Left forelimb (tissue), 1 donor: ENCODE data around the gene GLP2R.

Experiments
- DNase-seq: peaks from one replicate; pipeline ENCODE4 v3.0.0-alpha.2; 2018; ENCODE audit warnings: low spot score

GLP2R gene

DNA sequence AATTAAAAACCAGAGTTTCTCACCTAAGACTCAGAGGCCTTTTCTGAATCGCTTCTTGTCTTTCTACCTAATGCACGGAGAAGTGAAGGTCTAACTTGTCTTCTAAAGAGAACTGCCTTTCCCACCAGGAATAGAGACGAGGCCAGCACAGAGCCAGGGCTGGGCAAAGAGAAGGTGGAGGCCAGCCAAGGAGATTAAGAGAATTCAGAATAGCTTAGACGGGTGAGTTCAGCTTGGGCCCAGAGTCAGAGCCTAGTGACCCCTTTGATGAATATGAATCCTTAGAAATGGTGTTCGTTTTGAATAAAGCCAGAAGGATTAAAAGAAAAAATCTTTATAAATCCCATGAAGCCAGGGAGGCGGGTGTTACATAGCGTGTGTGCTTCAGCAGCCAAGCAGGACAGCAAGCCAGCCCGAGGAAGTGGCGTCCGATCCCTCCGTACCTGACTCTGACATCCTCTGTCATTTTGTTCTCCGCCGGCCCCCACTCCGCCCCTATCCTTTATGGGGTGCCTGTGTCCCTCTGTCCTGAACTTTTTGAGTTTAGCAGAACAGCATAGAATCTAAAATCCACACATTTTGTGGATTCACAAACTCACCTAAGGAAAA lies 11.3 kb upstream of the GLP2R start:
- no peak for DNase-seq

DNA sequence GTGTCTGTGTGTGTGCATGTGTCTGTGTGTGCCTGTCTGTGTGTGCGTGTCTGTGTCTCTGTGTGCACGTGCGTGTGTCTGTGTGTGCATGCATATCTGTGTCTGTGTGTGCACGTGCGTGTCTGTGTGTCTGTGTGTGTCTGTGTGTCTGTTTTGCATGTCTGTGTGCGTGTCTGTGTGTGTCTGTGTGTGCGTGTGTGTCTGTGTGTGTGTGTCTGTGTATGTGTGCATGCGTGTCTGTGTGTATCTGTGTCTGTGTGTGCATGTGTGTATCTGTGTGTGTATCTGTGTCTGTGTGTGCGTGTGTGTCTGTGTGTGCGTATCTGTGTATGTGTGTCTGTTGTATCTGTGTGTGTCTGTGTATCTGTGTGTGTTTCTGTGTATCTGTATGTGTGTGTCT lies 9.3 kb upstream of the GLP2R start:
- DNase-seq = no peak

DNA sequence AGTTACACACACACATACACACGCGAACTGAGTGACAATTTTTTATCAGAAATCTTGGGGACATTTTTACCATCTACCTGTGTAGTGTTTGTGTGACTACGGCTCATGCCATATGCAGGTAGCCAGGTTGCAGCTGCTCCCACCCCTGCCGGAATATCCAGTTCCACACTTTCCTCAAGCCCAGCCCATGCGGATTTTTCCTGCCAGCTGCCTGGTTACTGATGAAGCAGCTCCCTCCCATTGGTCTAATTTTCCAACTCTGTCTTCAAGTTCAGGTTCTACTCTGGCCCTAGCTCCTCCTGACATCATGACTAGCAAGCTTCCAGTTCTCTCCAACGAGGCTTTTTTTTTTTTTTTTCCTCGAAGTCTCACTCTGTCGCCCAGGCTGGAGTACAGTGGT lies 8.6 kb upstream of the GLP2R start:
- DNase-seq = no peak

DNA sequence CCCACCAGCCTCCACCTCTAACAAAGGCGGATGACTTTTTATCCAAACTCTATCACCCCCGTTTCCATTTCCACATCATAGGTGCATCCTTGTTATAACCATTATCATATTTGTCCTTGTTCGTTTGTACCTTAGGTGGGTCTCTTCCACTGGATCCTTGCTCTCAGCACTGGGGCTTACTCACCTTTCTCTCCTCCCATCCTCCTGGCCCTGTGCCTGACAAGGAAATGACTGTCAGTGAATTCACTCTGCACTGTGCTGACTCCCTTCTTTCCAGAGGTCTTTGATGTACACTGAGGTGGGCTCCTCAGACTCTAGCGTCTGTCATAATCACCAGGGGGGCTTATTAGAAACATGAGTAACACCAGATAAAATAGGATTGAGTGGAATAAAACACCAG lies 7.0 kb upstream of the GLP2R start:
- no peak for DNase-seq

DNA sequence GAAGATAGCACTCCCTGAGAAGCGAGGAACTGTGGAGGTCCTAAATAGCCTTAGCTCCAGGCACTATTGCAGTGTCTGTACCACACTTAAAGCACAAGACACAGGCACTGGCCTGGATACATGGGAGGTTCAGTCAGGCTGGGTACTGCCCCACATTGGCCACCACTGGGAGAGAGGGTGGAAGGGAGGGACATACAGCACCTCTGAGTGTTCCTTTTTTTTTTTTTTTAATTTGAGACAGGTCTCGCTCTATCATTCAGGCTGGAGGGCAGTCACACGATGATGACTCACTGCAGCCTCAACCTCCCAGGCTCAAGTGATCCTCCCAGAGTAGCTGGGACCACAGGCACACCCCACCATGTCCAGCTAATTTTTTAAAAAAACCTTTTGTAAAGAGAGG lies 5.3 kb upstream of the GLP2R start:
- no peak for DNase-seq

DNA sequence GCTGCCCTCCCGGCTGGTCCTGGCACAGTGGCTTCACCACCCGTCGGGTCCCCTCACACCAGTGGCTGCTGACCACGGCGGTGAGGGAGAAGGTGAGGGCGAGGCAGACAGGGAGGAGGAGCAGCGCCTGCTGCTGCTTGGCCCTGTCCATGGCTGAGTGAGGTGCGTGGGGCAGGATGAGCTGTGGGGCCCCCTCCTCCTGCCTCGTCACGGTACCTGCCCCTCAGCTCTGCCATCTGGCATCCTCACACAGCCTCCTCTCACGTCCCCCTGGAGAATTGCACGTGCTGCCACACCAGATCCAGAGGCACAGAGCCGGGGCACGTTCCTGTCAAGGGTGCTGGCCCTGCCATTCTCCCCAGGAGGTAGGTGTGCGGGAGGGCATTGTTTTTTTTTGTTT lies 3.8 kb upstream of the GLP2R start, which contains the start of gene GSG1L2:
GSG1L2 (minus strand) TSS at position 159 of the 400 bp plus-strand sequence; CDS start at position 151, 8 bp downstream.
- no peak for DNase-seq

DNA sequence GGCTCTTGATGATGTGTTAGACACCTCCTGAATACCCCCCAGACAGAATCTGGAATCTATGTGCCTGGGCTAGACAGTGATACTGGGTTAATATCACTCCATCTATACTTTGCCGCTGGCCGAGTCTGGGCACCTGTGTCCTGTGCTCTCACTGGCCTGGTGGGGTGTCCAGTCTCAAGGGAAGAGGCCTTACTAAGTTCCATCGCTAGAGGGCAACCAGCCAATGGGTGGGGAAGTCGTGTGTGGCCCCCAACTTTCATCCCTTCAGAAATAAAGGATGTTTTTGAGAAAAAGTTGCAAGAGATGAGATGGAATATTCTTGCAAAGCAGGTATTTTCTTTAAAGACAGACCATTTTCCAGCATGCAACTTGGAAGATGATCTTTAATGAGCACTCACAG lies 1.6 kb upstream of the GLP2R start:
- no peak for DNase-seq

DNA sequence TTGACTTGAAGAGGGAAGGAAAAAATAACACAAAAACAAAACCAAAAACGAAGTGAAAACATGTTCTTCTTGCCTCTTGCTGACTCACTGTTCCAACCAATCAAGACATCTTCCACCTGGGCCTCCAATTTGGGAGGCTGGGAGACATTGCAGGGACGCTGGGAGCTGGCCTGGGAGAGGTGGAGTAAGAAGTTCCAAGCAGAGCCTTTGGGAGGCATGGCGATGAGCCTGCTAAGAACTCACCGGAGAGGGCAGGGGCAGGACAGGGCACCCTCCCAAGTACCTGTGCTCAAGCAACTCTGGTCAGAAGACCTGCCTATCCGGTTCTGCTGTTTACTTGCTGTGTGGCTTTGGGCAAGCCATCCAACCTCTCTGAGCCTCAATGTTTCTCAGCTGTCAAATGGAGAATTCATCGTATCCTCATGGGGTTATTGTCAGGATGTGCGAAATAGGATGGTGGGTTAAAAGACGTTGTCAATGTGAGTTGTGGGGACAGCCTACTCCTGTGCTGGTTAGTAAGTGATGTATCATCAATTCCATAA lies 856 bp upstream of the GLP2R start:
- DNase-seq = no peak

DNA sequence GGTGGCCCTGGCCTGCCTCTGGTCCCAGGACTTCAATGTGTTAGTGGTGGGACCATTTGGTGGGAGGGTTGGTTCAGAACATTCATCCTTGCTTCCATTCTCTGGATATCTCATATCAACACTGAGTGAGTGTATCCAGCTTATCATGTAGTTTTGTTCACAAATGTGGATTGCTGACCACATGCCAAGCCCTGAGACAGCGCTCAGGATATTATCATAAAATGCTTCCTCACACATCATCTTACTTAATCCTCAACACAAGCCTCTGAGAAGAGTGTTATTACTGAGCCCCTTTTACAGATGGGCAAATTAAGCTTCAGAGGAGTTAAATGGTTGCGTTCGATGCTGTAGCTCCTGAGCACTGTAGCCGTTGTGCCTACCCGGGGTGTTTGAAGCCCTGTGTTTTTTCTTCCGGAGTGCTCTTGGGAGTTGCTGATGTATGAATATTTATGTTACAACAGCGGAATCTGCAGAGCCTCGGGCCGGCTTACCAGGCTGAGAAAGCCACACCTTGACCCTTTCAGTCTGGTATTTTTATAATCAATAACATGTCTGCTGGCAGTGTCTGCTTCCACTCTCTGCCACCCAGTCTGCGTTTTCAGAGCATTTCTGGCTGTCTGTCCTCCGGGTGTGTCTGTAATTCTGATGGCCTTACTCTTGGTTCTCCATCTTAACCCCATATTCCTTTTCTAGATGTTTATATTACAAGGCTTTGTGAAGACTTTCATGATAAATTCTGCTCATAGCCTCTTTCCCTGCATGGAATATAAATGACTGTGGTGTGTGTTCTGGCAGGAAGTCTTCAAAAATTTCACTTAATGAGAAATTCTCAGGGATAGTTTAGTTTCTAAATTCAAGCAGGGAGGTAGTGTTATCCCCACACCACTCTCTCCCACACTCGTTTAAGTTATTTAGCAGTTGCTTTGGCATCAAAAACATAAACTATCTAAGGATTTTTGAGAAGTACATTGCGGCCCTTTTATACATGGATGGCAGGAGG lies 2.9 kb downstream of the GLP2R start:
- DNase-seq = no peak

DNA sequence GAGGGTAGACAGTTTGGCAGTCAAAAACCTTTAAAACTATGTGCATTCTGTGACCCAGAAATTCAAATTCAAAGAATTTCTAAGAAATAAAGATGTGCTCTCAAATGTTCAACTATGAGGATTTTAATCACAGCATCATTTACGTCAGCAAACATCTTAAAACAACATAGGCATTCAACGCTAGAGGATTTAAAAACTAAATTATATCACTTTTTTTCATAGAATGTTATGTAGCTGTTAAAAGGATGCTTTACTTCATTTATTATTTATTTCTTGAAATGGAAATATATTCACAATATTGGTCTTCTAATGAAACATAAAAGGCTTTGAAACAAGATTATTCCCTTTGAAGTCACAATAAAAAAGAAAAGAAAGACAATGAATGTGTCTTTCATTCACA lies 3.6 kb downstream of the GLP2R start:
- DNase-seq = no peak

DNA sequence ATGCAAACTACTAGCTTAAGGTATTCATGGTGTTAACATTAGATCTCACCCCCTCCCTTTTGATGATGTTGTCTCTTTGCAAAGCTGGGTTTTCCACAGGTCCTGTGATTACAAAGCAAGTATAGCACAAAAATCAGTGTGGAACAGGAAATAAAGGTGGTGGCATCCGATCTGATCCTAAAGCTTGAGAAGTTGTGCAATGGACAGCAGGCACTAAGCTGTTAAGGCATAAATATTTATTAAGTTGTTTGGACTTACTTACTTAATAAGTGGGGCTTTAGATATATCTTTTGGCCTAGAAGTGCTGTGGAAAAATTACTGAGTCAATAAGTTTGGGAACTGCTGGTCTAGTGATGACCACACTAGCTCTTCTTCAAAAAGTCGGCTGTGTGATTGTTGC lies 5.0 kb downstream of the GLP2R start:
- DNase-seq = no peak

DNA sequence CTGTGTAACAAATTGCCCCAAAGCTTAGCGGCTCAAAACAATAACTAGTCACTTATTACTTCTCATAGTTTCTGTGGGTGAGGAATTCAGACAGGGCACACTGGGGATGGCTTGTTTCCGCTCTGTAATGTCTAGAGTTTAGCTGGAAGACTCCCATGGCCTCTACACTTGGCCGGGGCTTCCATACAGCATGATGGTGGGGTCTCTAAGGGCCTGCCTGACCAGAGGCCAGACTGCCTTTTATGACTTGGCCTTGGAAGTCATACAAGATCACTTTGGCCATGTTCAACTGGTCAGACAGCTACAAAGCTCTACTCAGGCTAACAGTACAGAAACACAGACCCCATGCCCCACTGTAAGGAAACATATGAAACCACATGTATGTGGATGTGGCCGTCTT lies 8.2 kb downstream of the GLP2R start:
- DNase-seq = no peak

DNA sequence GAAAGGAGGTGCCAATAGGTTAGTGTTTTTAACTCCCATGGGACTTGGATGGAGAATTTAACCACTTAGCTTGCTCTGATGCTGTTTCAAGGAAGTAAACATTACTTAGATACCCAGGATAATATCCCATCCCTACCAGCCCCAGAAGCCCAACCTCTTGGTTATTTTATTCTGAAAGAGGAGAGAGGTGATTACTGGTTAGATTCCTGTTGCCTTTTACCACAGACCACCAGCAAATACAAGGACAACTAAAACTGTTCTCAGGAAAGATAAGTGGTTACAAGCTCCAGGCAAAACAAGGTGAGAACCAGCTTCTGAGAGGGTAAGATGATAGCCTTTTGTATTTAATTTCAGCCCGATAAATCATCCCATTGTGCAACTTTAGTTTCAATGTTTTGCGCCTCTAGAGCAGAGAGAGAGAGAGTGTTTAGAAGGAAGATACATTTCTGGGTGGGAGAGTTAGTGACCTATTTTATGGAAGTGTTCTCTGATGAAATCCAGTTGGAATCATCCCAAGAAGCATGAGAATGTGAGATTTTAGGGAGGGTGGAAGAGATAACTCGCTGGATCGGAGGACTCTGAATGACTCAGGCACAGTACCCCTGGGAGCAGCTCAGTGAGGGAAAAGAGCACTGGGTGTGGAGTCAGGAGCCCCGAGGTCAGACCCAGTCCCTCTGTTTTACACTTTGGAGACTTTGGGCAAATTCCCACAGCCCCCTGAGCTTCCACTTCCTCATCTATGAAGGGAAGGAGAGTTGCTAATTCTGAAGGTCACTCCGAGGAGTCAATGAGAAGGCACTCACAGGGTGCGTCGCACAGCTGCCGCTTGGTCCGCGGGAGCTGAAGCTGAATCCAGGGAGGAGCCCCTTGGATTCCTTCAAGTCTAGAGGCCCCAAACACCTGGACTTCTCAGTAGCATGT lies 12.1 kb downstream of the GLP2R start:
- no peak for DNase-seq

DNA sequence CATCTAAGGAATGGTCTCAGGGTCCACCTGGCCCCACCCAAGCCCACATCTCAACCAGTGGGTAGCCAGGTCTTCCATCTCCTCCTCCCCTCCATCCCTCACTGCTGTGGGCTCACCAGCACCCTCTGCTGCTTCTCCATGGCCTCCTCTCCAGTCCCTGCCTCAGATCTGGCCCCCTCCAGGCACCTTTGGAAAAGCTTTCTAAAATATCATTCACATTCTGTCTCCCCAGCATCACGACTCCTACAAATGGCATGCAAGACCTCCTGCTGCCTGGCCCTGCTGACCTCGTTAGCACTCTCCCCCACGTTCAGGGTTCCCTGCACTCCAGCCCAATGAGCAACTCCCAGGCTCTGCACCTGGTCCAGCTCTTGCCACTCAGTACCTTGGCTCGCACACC lies 13.7 kb downstream of the GLP2R start:
- no peak for DNase-seq

DNA sequence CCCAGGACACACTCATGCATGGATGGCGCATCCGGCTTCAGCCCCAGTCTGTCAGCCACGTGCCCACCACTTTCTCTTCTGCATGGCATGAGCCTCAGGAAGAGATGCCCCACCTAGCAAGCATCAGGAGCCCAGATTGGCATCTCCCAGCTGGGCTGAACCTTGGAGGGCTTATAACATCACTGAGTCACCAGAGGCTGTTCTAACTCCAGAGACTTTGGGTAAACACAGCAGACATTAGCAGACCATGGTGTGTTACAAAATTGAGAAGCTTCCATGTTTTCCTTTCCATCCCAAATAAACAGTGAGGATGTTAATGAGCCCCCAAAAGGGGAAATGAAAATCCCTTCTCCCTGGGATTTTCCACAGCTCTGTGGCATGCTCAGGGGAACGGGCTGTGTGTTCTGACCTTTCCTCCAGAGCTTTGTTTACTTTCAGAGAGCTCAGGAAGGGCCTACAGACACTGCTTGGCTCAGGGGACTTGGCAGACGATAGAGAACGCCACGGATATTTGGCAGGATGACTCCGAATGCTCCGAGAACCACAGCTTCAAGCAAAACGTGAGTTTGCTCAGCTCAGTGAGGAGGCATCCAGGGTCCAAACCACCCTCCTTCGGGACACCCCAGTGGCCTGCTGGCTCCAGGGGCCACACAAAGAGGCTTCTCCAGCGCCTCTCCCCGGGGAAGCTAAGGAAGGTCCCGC lies 16.5 kb downstream of the GLP2R start:
- DNase-seq = no peak

DNA sequence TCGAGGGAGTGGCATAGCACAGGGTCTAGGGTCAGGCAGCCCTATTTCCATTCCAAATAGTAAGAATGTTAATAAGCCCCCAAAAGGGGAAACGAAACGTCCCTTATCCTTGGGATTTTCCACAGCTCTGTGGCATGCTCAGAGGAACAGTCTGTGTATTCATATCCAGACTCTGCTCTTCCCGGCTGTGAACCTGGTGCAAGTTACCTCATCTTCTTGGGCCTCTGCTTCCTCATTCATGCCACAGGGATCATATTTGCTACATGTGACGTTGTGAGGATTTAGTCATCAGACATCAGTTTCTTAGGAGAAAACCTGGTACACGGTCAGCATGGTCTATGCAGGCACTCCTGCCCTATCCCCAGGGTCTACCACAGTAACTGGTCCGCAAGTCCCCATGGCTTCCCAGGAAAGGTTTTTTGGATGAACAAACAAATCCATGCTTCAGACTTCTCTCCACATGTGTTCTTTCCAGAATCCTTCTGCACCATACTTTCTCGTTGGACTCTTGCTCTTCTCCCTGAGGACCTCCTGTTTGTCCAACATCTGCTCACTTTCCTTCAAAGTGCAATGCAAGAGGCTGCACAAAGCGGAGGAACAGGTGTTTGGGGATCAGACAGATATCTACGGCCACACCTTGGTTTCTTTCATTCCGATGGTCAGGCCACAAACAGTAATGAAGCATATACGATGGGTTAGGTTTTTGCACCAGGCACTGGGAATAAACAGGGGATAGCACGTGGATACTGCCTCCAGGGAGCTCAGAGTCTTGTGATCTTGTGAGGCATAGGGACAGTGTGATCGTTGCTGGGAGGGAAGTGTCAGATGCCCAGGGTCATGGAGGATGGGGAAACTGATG lies 17.7 kb downstream of the GLP2R start:
- DNase-seq = no peak

DNA sequence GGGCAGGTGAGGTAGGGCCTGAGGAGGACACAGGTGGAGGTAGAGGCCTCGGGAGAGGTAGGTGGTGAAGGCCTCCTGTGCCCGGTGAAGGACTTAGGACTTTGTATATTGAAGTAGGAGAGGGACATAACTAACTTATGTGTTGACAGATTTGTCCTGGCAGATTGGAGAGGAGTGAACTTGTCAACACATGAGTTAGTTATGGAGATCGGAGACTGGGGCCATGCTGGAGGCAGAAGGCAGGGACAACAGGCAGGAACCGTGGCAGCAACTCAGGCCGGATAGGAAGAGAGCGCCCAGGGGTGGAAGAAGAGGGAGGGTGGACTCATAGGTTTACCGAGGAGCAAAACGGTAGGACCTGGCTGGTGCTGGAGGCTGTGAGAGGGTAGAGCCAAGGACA lies 18.4 kb downstream of the GLP2R start:
- DNase-seq = no peak

DNA sequence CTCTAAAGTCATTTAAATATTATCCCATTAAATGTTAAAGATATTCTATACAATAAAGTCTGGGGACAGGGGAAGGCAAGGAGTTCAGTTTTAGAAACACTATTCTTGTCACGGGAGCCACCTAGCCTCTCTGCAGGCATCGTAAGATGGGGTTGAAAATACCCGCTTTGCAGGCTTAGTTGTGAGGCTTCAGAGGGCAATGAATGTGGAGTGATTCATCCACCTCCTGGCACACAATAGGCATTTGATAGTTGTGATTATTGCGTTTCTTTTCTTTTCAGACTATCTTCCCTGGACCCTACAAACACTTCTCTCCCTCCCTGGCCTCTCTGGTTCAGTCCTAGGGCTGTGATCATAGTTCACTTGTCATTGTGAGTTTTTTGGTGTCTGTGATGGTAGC lies 19.6 kb downstream of the GLP2R start:
- DNase-seq = no peak

DNA sequence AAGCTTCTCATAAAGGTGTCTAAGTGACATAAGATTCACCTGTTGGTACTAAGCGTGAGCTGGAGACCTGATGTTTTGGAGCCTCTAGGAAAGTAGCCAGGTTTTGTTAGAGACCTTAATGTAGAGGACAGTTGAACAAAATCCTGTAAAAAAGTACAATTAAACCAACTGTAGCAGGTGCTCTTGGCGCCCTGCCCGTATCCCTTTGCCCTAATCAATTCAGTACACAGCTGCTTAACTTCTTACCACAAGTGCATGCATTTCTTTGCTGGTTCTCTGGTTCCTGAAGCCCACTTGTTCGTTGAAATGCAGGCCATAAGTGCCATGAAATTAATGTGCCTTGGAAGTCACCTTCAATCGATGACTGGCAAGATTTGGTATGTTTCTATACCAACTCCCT lies 24.4 kb downstream of the GLP2R start:
- no peak for DNase-seq

DNA sequence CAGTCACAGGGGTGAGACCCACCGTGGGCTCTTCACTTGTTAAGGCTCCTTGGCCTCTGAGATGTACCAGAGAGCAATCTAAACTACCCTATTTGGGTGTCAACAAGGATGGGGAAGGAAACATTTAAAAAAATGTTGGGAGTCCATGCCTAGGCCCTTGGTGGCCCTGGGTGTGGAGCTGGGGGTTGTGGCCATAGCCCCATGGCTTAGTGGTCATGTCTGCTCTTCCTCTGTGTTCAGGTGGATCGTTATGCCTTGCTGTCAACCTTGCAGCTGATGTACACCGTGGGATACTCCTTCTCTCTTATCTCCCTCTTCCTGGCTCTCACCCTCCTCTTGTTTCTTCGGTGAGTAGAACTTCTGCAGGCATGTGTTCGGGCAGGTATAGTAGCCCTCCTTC lies 28.5 kb downstream of the GLP2R start:
- DNase-seq = no peak

DNA sequence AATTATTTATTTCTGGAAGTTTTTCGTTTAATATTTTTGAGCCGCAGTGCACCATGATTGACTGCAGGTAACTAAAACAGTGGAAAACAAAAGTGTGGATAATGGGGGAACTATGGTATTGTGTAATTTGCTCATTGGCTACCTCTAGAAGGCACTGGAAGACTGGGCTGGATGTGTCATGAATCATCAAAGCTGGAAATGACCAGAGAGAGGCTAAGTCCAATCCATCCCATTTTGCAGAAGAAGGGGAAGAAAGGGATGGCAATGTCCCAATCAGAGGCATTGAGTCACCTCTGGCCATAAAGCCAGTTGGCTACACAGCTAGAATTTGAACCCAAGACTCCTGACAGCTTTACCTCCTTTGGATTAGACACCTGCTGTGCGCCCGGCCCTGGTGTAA lies 29.3 kb downstream of the GLP2R start:
- no peak for DNase-seq
